Activated effector memory CD4-positive, alpha-beta T cell treated with anti-CD3 and anti-CD28 coated beads, Interleukin-2, amount 50 U/mL, for 16 hours (primary cell): ENCODE results near the gene GJC2.

Source experiments
- DNase-seq: peaks from one replicate; pipeline ENCODE4 v3.0.0-alpha.2; 2020

The GJC2 gene

GRCh38 chr1:228117335-228117734, 32.4 kb upstream of the GJC2 start:
- no peak for DNase-seq

GRCh38 chr1:228118040-228118439, 31.7 kb upstream of the GJC2 start:
- no peak for DNase-seq

GRCh38 chr1:228120351-228120750, 29.4 kb upstream of the GJC2 start:
- no peak for DNase-seq

GRCh38 chr1:228120857-228121489, 28.8 kb upstream of the GJC2 start:
- DNase-seq: no peak

- DNase-seq: no peak
Measured at GRCh38 chr1:228122921-228123441, 26.7 kb upstream of the GJC2 start.

GRCh38 chr1:228123505-228123904, 26.2 kb upstream of the GJC2 start:
- no peak for DNase-seq

- no peak for DNase-seq
Measured at GRCh38 chr1:228125185-228125584, 24.5 kb upstream of the GJC2 start.

- no peak for DNase-seq
Measured at GRCh38 chr1:228131766-228132165, 18.0 kb upstream of the GJC2 start.

- DNase-seq: no peak
Measured at GRCh38 chr1:228134591-228134990, 15.1 kb upstream of the GJC2 start.

GRCh38 chr1:228136901-228137300, 12.8 kb upstream of the GJC2 start:
- no peak for DNase-seq

GRCh38 chr1:228139406-228139930, 10.3 kb upstream of the GJC2 start:
- no peak for DNase-seq

- DNase-seq: peak; percentile 100
Measured at GRCh38 chr1:228139931-228140723, 9.6 kb upstream of the GJC2 start, which contains the start of gene GUK1. Gene GUK1 (plus strand): TSS chr1:228140279. CDS start chr1:228140303, 24 bp downstream.

- no peak for DNase-seq
Measured at GRCh38 chr1:228140724-228141225, 9.0 kb upstream of the GJC2 start.

GRCh38 chr1:228141226-228142044, 8.3 kb upstream of the GJC2 start:
- DNase-seq: peak; percentile 73

- peak; percentile 62 for DNase-seq
Measured at GRCh38 chr1:228142155-228142691, 7.5 kb upstream of the GJC2 start.

GRCh38 chr1:228142701-228143136, 7.0 kb upstream of the GJC2 start:
- DNase-seq: no peak

GRCh38 chr1:228143480-228144192, 6.1 kb upstream of the GJC2 start:
- DNase-seq: peak; percentile 54

- peak; percentile 61 for DNase-seq
Measured at GRCh38 chr1:228144193-228144992, 5.3 kb upstream of the GJC2 start.

- DNase-seq: no peak
Measured at GRCh38 chr1:228144993-228145343, 4.8 kb upstream of the GJC2 start.

GRCh38 chr1:228145463-228146416, 4.0 kb upstream of the GJC2 start:
- peak; percentile 61 for DNase-seq
